Kidney (tissue), 14 donors: ENCODE data around the gene DGAT2L6. TPM values are rescaled to one million over a fixed set of nuclear protein-coding genes. Genes with fewer than 3 reads are reported as not detected.

Source experiments
- DNase-seq, 5 donors: peaks; one replicate each; pipeline ENCODE4 v3.0.0-alpha.2; 2013 to 2020
- FAIRE-seq: peaks from 2 replicates; lab custom pipeline; 2012; peaks lifted over from hg19 to GRCh38; lab: Jason Lieb, UNC
- H3K27ac ChIP-seq, 2 donors: one replicate each; pipeline ENCODE4 v1.7.0; 2013; ENCODE audit warnings: low read depth in 2 of 2, low read length in 2 of 2, inconsistent platforms in 1 of 2
- H3K27me3 ChIP-seq: one replicate; pipeline ENCODE4 v1.7.1; 2013; ENCODE audit warnings: low read length, inconsistent platforms; ENCODE audit not compliant: control insufficient read depth, insufficient read depth
- H3K36me3 ChIP-seq, 3 donors: one replicate each; pipeline versions ENCODE4 v1.7.0 to v1.7.1; 2013; ENCODE audit warnings: low read length in 3 of 3, control low read depth in 1 of 3, inconsistent platforms in 1 of 3; ENCODE audit not compliant: insufficient read depth in 3 of 3, control insufficient read depth in 2 of 3
- H3K4me1 ChIP-seq, 3 donors: one replicate each; pipeline versions ENCODE4 v1.7.0 to v1.7.1; 2013; ENCODE audit warnings: low read length in 3 of 3, inconsistent platforms in 1 of 3, low read depth in 1 of 3; ENCODE audit not compliant: control insufficient read depth in 2 of 3, insufficient read depth in 2 of 3
- H3K4me3 ChIP-seq, 3 donors: one replicate each; pipeline versions ENCODE4 v1.7.0 to v1.8.1; 2013; ENCODE audit warnings: low read length in 3 of 3, control low read depth in 1 of 3, inconsistent platforms in 1 of 3
- H3K9ac ChIP-seq, 3 donors: one replicate each; pipeline versions ENCODE4 v1.7.0 to v1.7.1; 2013; ENCODE audit warnings: low read length in 3 of 3, control low read depth in 1 of 3, inconsistent platforms in 1 of 3
- H3K9me3 ChIP-seq, 3 donors: one replicate each; pipeline versions ENCODE4 v1.7.0 to v1.7.1; 2013; ENCODE audit warnings: low read length in 3 of 3, control low read depth in 1 of 3, inconsistent platforms in 1 of 3; ENCODE audit not compliant: control insufficient read depth in 2 of 3, insufficient read depth in 1 of 3
- CTCF ChIP-seq: IDR thresholded peaks from 3 replicates; pipeline ENCODE4 v1.5.1; 2012; ENCODE audit warnings: mild to moderate bottlenecking, moderate library complexity, borderline replicate concordance; ENCODE audit not compliant: insufficient read depth; ENCODE audit errors: extremely low read depth
- intact Hi-C: fragments of 100-400 bp; cut with DNase I; formaldehyde crosslinking; loops from one replicate; pipeline ENCODE4 v1.11.1; 2022
- polyA plus RNA-seq: library from polyadenylated mRNA; stranded (reverse); fragments of 350-450 nt; fragmentation: Illumina TruSeq; extraction: RNeasy Lipid Tissue Mini Kit (QIAGEN cat#74804); gene quantifications from one replicate; pipeline ENCODE4 v1.2.3, GENCODE V29; 2014; ENCODE audit warnings: low read depth, low replicate concordance; ENCODE audit not compliant: insufficient read depth
- total RNA-seq: library from RNA; stranded (reverse); fragmentation: NEBNext Ultra II Directional; extraction: Animal tissue kit (Norgen Biotek cat#: 25700); gene quantifications from one replicate; pipeline ENCODE4 v1.2.1, GENCODE V29; 2021
- donor health status: control.
- donor health status: control.
- donor health status: control.
- donor health status: control.
- donor health status: control.
- donor health status: DM: yes; HTN: yes; CAD: no.
- donor health status: Normal renal cell carcinoma (clear cell type).

DGAT2L6 gene
- total and polyA plus RNA-seq, 2 donors from 2014 or later: not detected

- intact Hi-C loops: no loop called here
- H3K27ac ChIP-seq: no peak overlapping the region
- TF ChIP-seq CTCF: no peak
- H3K4me3 ChIP-seq: no peak overlapping the region
- no peaks in the 10 kb centered on the region for H3K36me3 ChIP-seq
- H3K9ac ChIP-seq: no peak overlapping the region
- peaks cover 0 to 10% (median 0%) of the 10 kb centered on the region in 3 donors for H3K4me1 ChIP-seq
- FAIRE-seq (no peak), DNase-seq (no peak)
- no peaks in the 10 kb centered on the region for H3K9me3 ChIP-seq
- no peaks in the 10 kb centered on the region for H3K27me3 ChIP-seq
Observed at GRCh38 chrX:70132224-70132623, 45.1 kb upstream of the DGAT2L6 start.

- peaks cover 0 to 10% (median 0%) of the 10 kb centered on the region in 3 donors for H3K4me1 ChIP-seq
- H3K9ac ChIP-seq: peak overlapping the region in 2 of 3 donors; percentile 55 to 58
- no peak for TF ChIP-seq CTCF
- no peaks in the 10 kb centered on the region for H3K36me3 ChIP-seq
- H3K4me3 ChIP-seq: peak overlapping the region; percentile 72 to 99 (median 99)
- no peaks in the 10 kb centered on the region for H3K27me3 ChIP-seq
- FAIRE-seq (no peak), DNase-seq (no peak)
- intact Hi-C loops: no loop called here
- H3K9me3 ChIP-seq: no peaks in the 10 kb centered on the region
- no peak overlapping the region for H3K27ac ChIP-seq
Observed at GRCh38 chrX:70132877-70133302, 44.4 kb upstream of the DGAT2L6 start.

- intact Hi-C loops: no loop called here
- Histone ChIP-seq H3K9ac (peak within 1 kb of the TSS; percentile 78 to 89 (median 84)), H3K27me3 (no peaks in the 10 kb centered on the region), H3K4me1 (peaks cover 0 to 10% (median 0%) of the 10 kb centered on the region in 3 donors), H3K4me3 (peak within 1 kb of the TSS; percentile 85 to 99 (median 99)), H3K9me3 (no peaks in the 10 kb centered on the region), H3K27ac (peak within 1 kb of the TSS; percentile 57 to 69), H3K36me3 (no peaks in the 10 kb centered on the region)
- peak; percentile 89 to 95 (median 91) for DNase-seq
- TF ChIP-seq CTCF: peak; percentile 39
- no peak for FAIRE-seq
Observed at GRCh38 chrX:70133303-70134115, 43.8 kb upstream of the DGAT2L6 start, which contains the start of gene IGBP1. Gene IGBP1 (plus strand): TSS chrX:70133447. CDS start chrX:70133948, 501 bp downstream.
